Measurements from ENCODE around the gene SUPT20HL2. TPM values are rescaled to one million over a fixed set of nuclear protein-coding genes. Genes with fewer than 3 reads are reported as not detected.

The SUPT20HL2 gene
- total RNA-seq, 1 donor from 2014 or later = not detected

- DNase-seq (ENCODE audit: extremely low spot score, unreplicated experiment) = no peak
- no peaks in the 10 kb centered on the region for H3K36me3 Mint-ChIP-seq (ENCODE audit: unreplicated experiment)
- H3K4me3 Mint-ChIP-seq (ENCODE audit: unreplicated experiment) = no peak overlapping the region
- H3K9me3 Mint-ChIP-seq (ENCODE audit: unreplicated experiment) = no peaks in the 10 kb centered on the region
- H3K27me3 Mint-ChIP-seq (ENCODE audit: unreplicated experiment) = peaks cover 3% of the 10 kb centered on the region
- peaks cover 5% of the 10 kb centered on the region for H3K4me1 Mint-ChIP-seq (ENCODE audit: unreplicated experiment)
- H3K27ac Mint-ChIP-seq (ENCODE audit: unreplicated experiment) = no peak overlapping the region
- TF ChIP-seq CTCF (IDR thresholded peaks at IDR 0.05) = peak; percentile 38
Measured at GRCh38 chrX:24294619-24295018, 19.2 kb downstream of the SUPT20HL2 start.

- DNase-seq (ENCODE audit: extremely low spot score, unreplicated experiment) = no peak
- Mint-ChIP-seq H3K27me3 (ENCODE audit: unreplicated experiment) (peaks cover 8% of the 10 kb centered on the region), H3K36me3 (ENCODE audit: unreplicated experiment) (no peaks in the 10 kb centered on the region), H3K27ac (ENCODE audit: unreplicated experiment) (no peak overlapping the region), H3K9me3 (ENCODE audit: unreplicated experiment) (no peaks in the 10 kb centered on the region), H3K4me1 (ENCODE audit: unreplicated experiment) (peaks cover 4% of the 10 kb centered on the region), H3K4me3 (ENCODE audit: unreplicated experiment) (no peak overlapping the region)
- TF ChIP-seq CTCF (IDR thresholded peaks at IDR 0.05) = no peak
Measured at GRCh38 chrX:24293412-24293811, 20.5 kb downstream of the SUPT20HL2 start.

GRCh38 chrX:24292353-24292752 is 21.5 kb downstream of the SUPT20HL2 start:
- H3K4me1 Mint-ChIP-seq (ENCODE audit: unreplicated experiment) = no peaks in the 10 kb centered on the region
- TF ChIP-seq CTCF (IDR thresholded peaks at IDR 0.05) = no peak
- peaks cover 8% of the 10 kb centered on the region for H3K27me3 Mint-ChIP-seq (ENCODE audit: unreplicated experiment)
- no peak overlapping the region for H3K4me3 Mint-ChIP-seq (ENCODE audit: unreplicated experiment)
- DNase-seq (ENCODE audit: extremely low spot score, unreplicated experiment) = no peak
- H3K27ac Mint-ChIP-seq (ENCODE audit: unreplicated experiment) = no peak overlapping the region
- H3K36me3 Mint-ChIP-seq (ENCODE audit: unreplicated experiment) = no peaks in the 10 kb centered on the region
- H3K9me3 Mint-ChIP-seq (ENCODE audit: unreplicated experiment) = no peaks in the 10 kb centered on the region

- DNase-seq (ENCODE audit: extremely low spot score, unreplicated experiment) = no peak
- H3K9me3 Mint-ChIP-seq (ENCODE audit: unreplicated experiment) = no peaks in the 10 kb centered on the region
- H3K27me3 Mint-ChIP-seq (ENCODE audit: unreplicated experiment) = peaks cover 8% of the 10 kb centered on the region
- no peak overlapping the region for H3K27ac Mint-ChIP-seq (ENCODE audit: unreplicated experiment)
- no peaks in the 10 kb centered on the region for H3K36me3 Mint-ChIP-seq (ENCODE audit: unreplicated experiment)
- no peak overlapping the region for H3K4me3 Mint-ChIP-seq (ENCODE audit: unreplicated experiment)
- no peak for TF ChIP-seq CTCF (IDR thresholded peaks at IDR 0.05)
- H3K4me1 Mint-ChIP-seq (ENCODE audit: unreplicated experiment) = peaks cover 14% of the 10 kb centered on the region
Measured at GRCh38 chrX:24285082-24285481, 28.8 kb downstream of the SUPT20HL2 start.

GRCh38 chrX:24283127-24283794 is 30.6 kb downstream of the SUPT20HL2 start:
- Mint-ChIP-seq H3K9me3 (ENCODE audit: unreplicated experiment) (no peaks in the 10 kb centered on the region), H3K27ac (ENCODE audit: unreplicated experiment) (no peak overlapping the region), H3K4me1 (ENCODE audit: unreplicated experiment) (peaks cover 14% of the 10 kb centered on the region), H3K27me3 (ENCODE audit: unreplicated experiment) (no peaks in the 10 kb centered on the region), H3K4me3 (ENCODE audit: unreplicated experiment) (no peak overlapping the region), H3K36me3 (ENCODE audit: unreplicated experiment) (no peaks in the 10 kb centered on the region)
- TF ChIP-seq CTCF (IDR thresholded peaks at IDR 0.05) = no peak
- DNase-seq (ENCODE audit: extremely low spot score, unreplicated experiment) = no peak

All from osteocyte (in vitro differentiated cells).